HEK293 (cell line): ENCODE results near the gene ACOX2.

ENCODE experiments used
- ATF2 ChIP-seq: fragments of 450-650 bp; formaldehyde crosslinking; IDR thresholded peaks from 2 replicates; pipeline ENCODE4 v1.5.1; 2016; ENCODE audit warnings: missing biosample characterization, missing genetic modification characterization, low read depth
- ELK4 ChIP-seq: IDR thresholded peaks from 2 replicates; pipeline ENCODE4 v1.6.1; 2011; ENCODE audit warnings: mild to moderate bottlenecking, low read depth, low read length, borderline replicate concordance
- GFI1B ChIP-seq: fragments of 450-650 bp; formaldehyde crosslinking; IDR thresholded peaks from 2 replicates; pipeline ENCODE4 v1.5.1; 2016; ENCODE audit warnings: missing biosample characterization, missing genetic modification characterization
- KLF10 ChIP-seq: fragments of 450-650 bp; IDR thresholded peaks from 2 replicates; pipeline ENCODE4 v1.5.1; 2018; ENCODE audit warnings: missing biosample characterization, mild to moderate bottlenecking, missing genetic modification characterization
- PRDM4 ChIP-seq: fragments of 450-650 bp; formaldehyde crosslinking; IDR thresholded peaks from 2 replicates; pipeline ENCODE4 v1.5.1; 2017; ENCODE audit warnings: missing biosample characterization, missing genetic modification characterization
- REPIN1 ChIP-seq: fragments of 450-650 bp; formaldehyde crosslinking; IDR thresholded peaks from 2 replicates; pipeline ENCODE4 v1.5.1; 2017; ENCODE audit warnings: missing biosample characterization, missing genetic modification characterization, low read depth
- SCRT2 ChIP-seq: fragments of 450-650 bp; formaldehyde crosslinking; IDR thresholded peaks from 2 replicates; pipeline ENCODE4 v1.5.1; 2016; ENCODE audit warnings: missing biosample characterization, missing genetic modification characterization
- TSHZ1 ChIP-seq: fragments of 450-650 bp; formaldehyde crosslinking; IDR thresholded peaks from 2 replicates; pipeline ENCODE4 v1.5.1; 2016; ENCODE audit warnings: missing biosample characterization, missing genetic modification characterization, borderline replicate concordance
- YY1 ChIP-seq: fragments of 450-650 bp; formaldehyde crosslinking; IDR thresholded peaks from 2 replicates; pipeline ENCODE4 v1.5.1; 2018; ENCODE audit warnings: missing biosample characterization, missing genetic modification characterization
- ZBTB21 ChIP-seq: fragments of 450-650 bp; formaldehyde crosslinking; IDR thresholded peaks from 2 replicates; pipeline ENCODE4 v1.5.1; 2017; ENCODE audit warnings: missing biosample characterization, missing genetic modification characterization
- ZNF202 ChIP-seq: fragments of 450-650 bp; formaldehyde crosslinking; IDR thresholded peaks from 2 replicates; pipeline ENCODE4 v1.5.1; 2016; ENCODE audit warnings: missing biosample characterization, missing genetic modification characterization, borderline replicate concordance
- ZNF24 ChIP-seq: fragments of 450-650 bp; formaldehyde crosslinking; IDR thresholded peaks from 2 replicates; pipeline ENCODE4 v1.5.1; 2016; ENCODE audit warnings: missing biosample characterization, missing genetic modification characterization
- ZNF302 ChIP-seq: fragments of 450-650 bp; formaldehyde crosslinking; IDR thresholded peaks from 2 replicates; pipeline ENCODE4 v1.5.1; 2016; ENCODE audit warnings: missing biosample characterization, missing genetic modification characterization, low read depth
- ZNF354C ChIP-seq: fragments of 450-650 bp; formaldehyde crosslinking; IDR thresholded peaks from 2 replicates; pipeline ENCODE4 v1.5.1; 2016; ENCODE audit warnings: missing biosample characterization, missing genetic modification characterization, low read depth, borderline replicate concordance
- ZNF423 ChIP-seq: fragments of 450-650 bp; formaldehyde crosslinking; IDR thresholded peaks from 2 replicates; pipeline ENCODE4 v1.5.1; 2016; ENCODE audit warnings: missing biosample characterization, missing genetic modification characterization
- ZNF426 ChIP-seq: fragments of 450-650 bp; formaldehyde crosslinking; IDR thresholded peaks from 2 replicates; pipeline ENCODE4 v1.5.1; 2017; ENCODE audit warnings: missing biosample characterization, missing genetic modification characterization, mild to moderate bottlenecking, inconsistent platforms, moderate library complexity
- ZNF518A ChIP-seq: fragments of 450-650 bp; formaldehyde crosslinking; conservative IDR thresholded peaks from 2 replicates; pipeline ENCODE4 v1.5.1; 2016; ENCODE audit warnings: low read depth, missing biosample characterization, missing genetic modification characterization
- ZNF529 ChIP-seq: fragments of 450-650 bp; formaldehyde crosslinking; IDR thresholded peaks from 2 replicates; pipeline ENCODE4 v1.5.1; 2017; ENCODE audit warnings: missing genetic modification characterization, missing biosample characterization; ENCODE audit not compliant: insufficient replicate concordance
- ZNF558 ChIP-seq: fragments of 450-650 bp; formaldehyde crosslinking; IDR thresholded peaks from 2 replicates; pipeline ENCODE4 v1.5.1; 2016; ENCODE audit warnings: missing biosample characterization, missing genetic modification characterization
- ZNF624 ChIP-seq: fragments of 450-650 bp; formaldehyde crosslinking; IDR thresholded peaks from 2 replicates; pipeline ENCODE4 v1.5.1; 2017; ENCODE audit warnings: missing biosample characterization, missing genetic modification characterization
- ZNF629 ChIP-seq: fragments of 450-650 bp; formaldehyde crosslinking; IDR thresholded peaks from 2 replicates; pipeline ENCODE4 v1.5.1; 2017; ENCODE audit warnings: missing biosample characterization, missing genetic modification characterization
- ZNF645 ChIP-seq: fragments of 450-650 bp; formaldehyde crosslinking; IDR thresholded peaks from 2 replicates; pipeline ENCODE4; 2016; ENCODE audit warnings: missing biosample characterization, missing genetic modification characterization
- ZNF654 ChIP-seq: fragments of 450-650 bp; formaldehyde crosslinking; IDR thresholded peaks from 2 replicates; pipeline ENCODE4 v1.5.1; 2016; ENCODE audit warnings: low read depth, missing biosample characterization, missing genetic modification characterization
- ZNF830 ChIP-seq: fragments of 450-650 bp; IDR thresholded peaks from 2 replicates; pipeline ENCODE4 v1.5.0; 2018; ENCODE audit warnings: missing biosample characterization, missing genetic modification characterization, low read depth, mild to moderate bottlenecking, moderate library complexity

The ACOX2 gene

GRCh38 chr3:58471025-58471887, 65.7 kb downstream of the ACOX2 start (continued):
- TF ChIP-seq ZNF518A (peak; percentile 75), PRDM4 (peak; percentile 93), ZNF558 (tag by site-specific recombination) (peak; percentile 60; the same call in 1 of the 2 replicates), REPIN1 (tag by site-specific recombination) (no peak), ZNF529 (tag by site-specific recombination) (no peak), ZNF423 (peak; percentile 63; the same call in 1 of the 2 replicates), ZNF302 (tag by site-specific recombination) (no peak), ZNF624 (tag by site-specific recombination) (no peak), ZNF654 (tag by site-specific recombination) (no peak), ZNF830 (no peak), TSHZ1 (peak; percentile 98), ZNF629 (tag by site-specific recombination) (peak; percentile 90), KLF10 (tag by site-specific recombination) (peak; percentile 90), GFI1B (peak; percentile 100), ZNF426 (tag by site-specific recombination) (no peak), YY1 (tag by site-specific recombination) (no peak), SCRT2 (tag by site-specific recombination) (peak; percentile 72), ZNF354C (tag by site-specific recombination) (no peak), ZNF24 (tag by site-specific recombination) (peak; percentile 97), ZBTB21 (tag by site-specific recombination) (0 out of 2 replicates have a peak, but pooled peaks have one; percentile 54), ZNF202 (no peak), ELK4 (no peak), ZNF645 (no peak), ATF2 (tag by site-specific recombination) (peak; percentile 62)
